ENCODE results near the gene APOL3.

DNA sequence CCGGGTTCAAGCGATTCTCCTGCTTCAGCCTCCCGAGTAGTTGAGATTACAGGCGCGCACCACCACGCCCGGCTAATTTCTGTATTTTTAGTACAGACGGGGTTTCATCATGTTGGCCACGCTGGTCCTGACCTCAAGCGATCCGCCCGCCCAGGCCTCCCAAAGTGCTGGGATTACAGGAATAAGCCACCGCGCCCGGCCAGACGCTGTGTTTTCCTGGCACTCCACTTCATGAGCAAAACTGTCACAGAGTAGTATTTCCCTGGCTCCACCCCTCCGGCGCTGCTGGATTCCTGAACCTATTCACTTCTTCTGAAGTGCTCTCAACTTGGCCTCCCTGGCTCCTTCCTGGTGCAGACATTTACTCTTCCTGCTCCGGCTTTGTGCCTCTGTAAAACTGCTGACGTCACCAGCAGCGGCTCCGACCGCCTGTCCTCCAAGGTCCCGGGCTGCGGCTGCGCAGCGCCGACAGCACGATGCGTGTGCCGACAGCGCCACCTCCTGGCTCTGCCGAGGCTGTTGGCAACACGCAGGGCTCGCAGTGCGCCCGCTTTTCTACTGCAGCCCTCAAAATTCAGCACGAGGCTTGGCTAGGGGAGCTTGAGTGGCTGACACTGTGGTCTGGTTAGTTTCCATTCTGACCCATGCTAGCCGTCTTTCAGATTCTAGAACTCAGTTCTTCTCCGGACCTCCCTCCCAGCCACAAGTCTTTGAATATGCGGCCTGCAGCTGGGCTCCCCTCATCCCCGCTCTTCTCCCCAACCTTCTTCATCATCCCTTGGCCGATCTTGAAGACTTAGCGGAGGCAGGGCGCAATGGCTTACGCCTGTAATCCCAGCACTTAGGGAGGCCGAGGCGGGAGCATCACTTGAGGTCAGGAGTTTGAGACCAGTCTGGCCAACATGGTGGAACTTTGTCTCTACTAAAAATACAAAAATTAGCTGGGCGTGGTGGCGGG lies 36.6 kb downstream of the APOL3 start:
- TF ChIP-seq, protein P1, sequence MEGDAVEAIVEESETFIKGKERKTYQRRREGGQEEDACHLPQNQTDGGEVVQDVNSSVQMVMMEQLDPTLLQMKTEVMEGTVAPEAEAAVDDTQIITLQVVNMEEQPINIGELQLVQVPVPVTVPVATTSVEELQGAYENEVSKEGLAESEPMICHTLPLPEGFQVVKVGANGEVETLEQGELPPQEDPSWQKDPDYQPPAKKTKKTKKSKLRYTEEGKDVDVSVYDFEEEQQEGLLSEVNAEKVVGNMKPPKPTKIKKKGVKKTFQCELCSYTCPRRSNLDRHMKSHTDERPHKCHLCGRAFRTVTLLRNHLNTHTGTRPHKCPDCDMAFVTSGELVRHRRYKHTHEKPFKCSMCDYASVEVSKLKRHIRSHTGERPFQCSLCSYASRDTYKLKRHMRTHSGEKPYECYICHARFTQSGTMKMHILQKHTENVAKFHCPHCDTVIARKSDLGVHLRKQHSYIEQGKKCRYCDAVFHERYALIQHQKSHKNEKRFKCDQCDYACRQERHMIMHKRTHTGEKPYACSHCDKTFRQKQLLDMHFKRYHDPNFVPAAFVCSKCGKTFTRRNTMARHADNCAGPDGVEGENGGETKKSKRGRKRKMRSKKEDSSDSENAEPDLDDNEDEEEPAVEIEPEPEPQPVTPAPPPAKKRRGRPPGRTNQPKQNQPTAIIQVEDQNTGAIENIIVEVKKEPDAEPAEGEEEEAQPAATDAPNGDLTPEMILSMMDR (IDR thresholded peaks at IDR 0.05), result peak; percentile 95 to 99 (median 99)
- TF ChIP-seq POLR2A (IDR thresholded peaks at IDR 0.05) (peak in 1 of 2 donors; percentile 39), EP300 (IDR thresholded peaks at IDR 0.05) (peak; percentile 69 to 76)
